K562 (cell line): ENCODE results near the gene COMMD9. TPM values are rescaled to one million over a fixed set of nuclear protein-coding genes. Genes with fewer than 3 reads are reported as not detected.
A peak's percentile ranks its signal among the peaks of the same experiment; 100 is the strongest.

Experiments
- BRD4 ChIP-seq: fragments of 200-600 bp; sonication (generic); IDR thresholded peaks from 2 replicates; pipeline ENCODE4 v1.6.1; 2017; ENCODE audit warnings: inconsistent platforms
- CBFA2T3 ChIP-seq: fragments of 450-650 bp; IDR thresholded peaks from 2 replicates; pipeline ENCODE4 v1.6.1; 2017
- COPS2 ChIP-seq: fragments of 450-650 bp; conservative IDR thresholded peaks from 2 replicates; pipeline ENCODE4 v1.6.1; 2016; ENCODE audit warnings: mild to moderate bottlenecking, moderate library complexity
- ELF2 ChIP-seq: fragments of 250-450 bp; sonication (Bioruptor Pico); IDR thresholded peaks from 2 replicates; pipeline ENCODE4 v1.5.0; 2021; ENCODE audit warnings: mild to moderate bottlenecking
- POLR2A ChIP-seq: fragments of 450-650 bp; conservative IDR thresholded peaks from 2 replicates; pipeline ENCODE4 v1.6.1; 2016
- ZFP1 ChIP-seq: fragments of 450-650 bp; formaldehyde crosslinking; IDR thresholded peaks from 2 replicates; pipeline ENCODE4 v1.4.0; 2020; ENCODE audit warnings: mild to moderate bottlenecking, mixed read lengths
- ZNF143 ChIP-seq: sonication (generic); formaldehyde crosslinking; IDR thresholded peaks from 2 replicates; pipeline ENCODE4 v1.9.0; 2022; ENCODE audit warnings: mild to moderate bottlenecking, missing genetic modification reagents
- ZNF318 ChIP-seq, 2 experiments: fragments of 450-650 bp; IDR thresholded peaks; 2 replicates each; pipeline ENCODE4 v1.6.1; 2016; ENCODE audit warnings: mild to moderate bottlenecking in 2 of 2, borderline replicate concordance in 1 of 2, low read depth in 1 of 2, moderate library complexity in 1 of 2
- polyA plus RNA-seq, 8 experiments: library from polyadenylated mRNA; depleted of rRNA in 4 of 8; stranded (reverse) in 5 of 8; unstranded in 3 of 8; fragments of >200 nt; fragmentation: Nextera tagmentation in 2 of 8; fragmentation: Illumina TruSeq in 1 of 8; extraction: Ambion mirVana in 2 of 8; extraction: Trizol in 1 of 8; gene quantifications; 2 replicates each; pipeline versions ENCODE4 v1.2.1 to v1.2.3, GENCODE V29; 2011 to 2014; ENCODE audit warnings: inconsistent platforms in 1 of 8, missing spikeins in 1 of 8
- total RNA-seq, 7 experiments: library from RNA; depleted of rRNA in 6 of 7; stranded (reverse); fragments of >200 nt in 6 of 7; fragmentation: Illumina TruSeq in 2 of 7; extraction: Trizol in 2 of 7; gene quantifications; 2 replicates each; pipeline versions ENCODE4 v1.2.1 to v1.2.3, GENCODE V29; 2011 to 2021; ENCODE audit warnings: low replicate concordance in 1 of 7
- TF ChIP-seq, protein P1 (sequence below): fragments of 450-650 bp; IDR thresholded peaks from 2 replicates; pipeline ENCODE4 v1.6.1; 2016; ENCODE audit warnings: mild to moderate bottlenecking, moderate library complexity

The COMMD9 gene
- total and polyA plus RNA-seq, 9 of the 15 experiments (the other 6 are each of a cell fraction or from before 2014, with no cell fraction given) = 27.3 to 121 (median 48.0) TPM

GRCh38 chr11:36289226-36289852 is at the start of gene COMMD9 (continued):
- TF ChIP-seq, protein P1, sequence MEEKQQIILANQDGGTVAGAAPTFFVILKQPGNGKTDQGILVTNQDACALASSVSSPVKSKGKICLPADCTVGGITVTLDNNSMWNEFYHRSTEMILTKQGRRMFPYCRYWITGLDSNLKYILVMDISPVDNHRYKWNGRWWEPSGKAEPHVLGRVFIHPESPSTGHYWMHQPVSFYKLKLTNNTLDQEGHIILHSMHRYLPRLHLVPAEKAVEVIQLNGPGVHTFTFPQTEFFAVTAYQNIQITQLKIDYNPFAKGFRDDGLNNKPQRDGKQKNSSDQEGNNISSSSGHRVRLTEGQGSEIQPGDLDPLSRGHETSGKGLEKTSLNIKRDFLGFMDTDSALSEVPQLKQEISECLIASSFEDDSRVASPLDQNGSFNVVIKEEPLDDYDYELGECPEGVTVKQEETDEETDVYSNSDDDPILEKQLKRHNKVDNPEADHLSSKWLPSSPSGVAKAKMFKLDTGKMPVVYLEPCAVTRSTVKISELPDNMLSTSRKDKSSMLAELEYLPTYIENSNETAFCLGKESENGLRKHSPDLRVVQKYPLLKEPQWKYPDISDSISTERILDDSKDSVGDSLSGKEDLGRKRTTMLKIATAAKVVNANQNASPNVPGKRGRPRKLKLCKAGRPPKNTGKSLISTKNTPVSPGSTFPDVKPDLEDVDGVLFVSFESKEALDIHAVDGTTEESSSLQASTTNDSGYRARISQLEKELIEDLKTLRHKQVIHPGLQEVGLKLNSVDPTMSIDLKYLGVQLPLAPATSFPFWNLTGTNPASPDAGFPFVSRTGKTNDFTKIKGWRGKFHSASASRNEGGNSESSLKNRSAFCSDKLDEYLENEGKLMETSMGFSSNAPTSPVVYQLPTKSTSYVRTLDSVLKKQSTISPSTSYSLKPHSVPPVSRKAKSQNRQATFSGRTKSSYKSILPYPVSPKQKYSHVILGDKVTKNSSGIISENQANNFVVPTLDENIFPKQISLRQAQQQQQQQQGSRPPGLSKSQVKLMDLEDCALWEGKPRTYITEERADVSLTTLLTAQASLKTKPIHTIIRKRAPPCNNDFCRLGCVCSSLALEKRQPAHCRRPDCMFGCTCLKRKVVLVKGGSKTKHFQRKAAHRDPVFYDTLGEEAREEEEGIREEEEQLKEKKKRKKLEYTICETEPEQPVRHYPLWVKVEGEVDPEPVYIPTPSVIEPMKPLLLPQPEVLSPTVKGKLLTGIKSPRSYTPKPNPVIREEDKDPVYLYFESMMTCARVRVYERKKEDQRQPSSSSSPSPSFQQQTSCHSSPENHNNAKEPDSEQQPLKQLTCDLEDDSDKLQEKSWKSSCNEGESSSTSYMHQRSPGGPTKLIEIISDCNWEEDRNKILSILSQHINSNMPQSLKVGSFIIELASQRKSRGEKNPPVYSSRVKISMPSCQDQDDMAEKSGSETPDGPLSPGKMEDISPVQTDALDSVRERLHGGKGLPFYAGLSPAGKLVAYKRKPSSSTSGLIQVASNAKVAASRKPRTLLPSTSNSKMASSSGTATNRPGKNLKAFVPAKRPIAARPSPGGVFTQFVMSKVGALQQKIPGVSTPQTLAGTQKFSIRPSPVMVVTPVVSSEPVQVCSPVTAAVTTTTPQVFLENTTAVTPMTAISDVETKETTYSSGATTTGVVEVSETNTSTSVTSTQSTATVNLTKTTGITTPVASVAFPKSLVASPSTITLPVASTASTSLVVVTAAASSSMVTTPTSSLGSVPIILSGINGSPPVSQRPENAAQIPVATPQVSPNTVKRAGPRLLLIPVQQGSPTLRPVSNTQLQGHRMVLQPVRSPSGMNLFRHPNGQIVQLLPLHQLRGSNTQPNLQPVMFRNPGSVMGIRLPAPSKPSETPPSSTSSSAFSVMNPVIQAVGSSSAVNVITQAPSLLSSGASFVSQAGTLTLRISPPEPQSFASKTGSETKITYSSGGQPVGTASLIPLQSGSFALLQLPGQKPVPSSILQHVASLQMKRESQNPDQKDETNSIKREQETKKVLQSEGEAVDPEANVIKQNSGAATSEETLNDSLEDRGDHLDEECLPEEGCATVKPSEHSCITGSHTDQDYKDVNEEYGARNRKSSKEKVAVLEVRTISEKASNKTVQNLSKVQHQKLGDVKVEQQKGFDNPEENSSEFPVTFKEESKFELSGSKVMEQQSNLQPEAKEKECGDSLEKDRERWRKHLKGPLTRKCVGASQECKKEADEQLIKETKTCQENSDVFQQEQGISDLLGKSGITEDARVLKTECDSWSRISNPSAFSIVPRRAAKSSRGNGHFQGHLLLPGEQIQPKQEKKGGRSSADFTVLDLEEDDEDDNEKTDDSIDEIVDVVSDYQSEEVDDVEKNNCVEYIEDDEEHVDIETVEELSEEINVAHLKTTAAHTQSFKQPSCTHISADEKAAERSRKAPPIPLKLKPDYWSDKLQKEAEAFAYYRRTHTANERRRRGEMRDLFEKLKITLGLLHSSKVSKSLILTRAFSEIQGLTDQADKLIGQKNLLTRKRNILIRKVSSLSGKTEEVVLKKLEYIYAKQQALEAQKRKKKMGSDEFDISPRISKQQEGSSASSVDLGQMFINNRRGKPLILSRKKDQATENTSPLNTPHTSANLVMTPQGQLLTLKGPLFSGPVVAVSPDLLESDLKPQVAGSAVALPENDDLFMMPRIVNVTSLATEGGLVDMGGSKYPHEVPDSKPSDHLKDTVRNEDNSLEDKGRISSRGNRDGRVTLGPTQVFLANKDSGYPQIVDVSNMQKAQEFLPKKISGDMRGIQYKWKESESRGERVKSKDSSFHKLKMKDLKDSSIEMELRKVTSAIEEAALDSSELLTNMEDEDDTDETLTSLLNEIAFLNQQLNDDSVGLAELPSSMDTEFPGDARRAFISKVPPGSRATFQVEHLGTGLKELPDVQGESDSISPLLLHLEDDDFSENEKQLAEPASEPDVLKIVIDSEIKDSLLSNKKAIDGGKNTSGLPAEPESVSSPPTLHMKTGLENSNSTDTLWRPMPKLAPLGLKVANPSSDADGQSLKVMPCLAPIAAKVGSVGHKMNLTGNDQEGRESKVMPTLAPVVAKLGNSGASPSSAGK = peak; percentile 44; the same call in 1 of the 2 replicates
- TF ChIP-seq COPS2 = no peak
- no peak for TF ChIP-seq CBFA2T3
- TF ChIP-seq ZFP1 (CRISPR knock-in tag) = no peak
- TF ChIP-seq ELF2 (CRISPR knock-in tag) = no peak; the same call in 1 of the 2 replicates
- TF ChIP-seq POLR2A = peak; percentile 78
- TF ChIP-seq ZNF318 (IDR thresholded peaks at IDR 0.05; ENCODE audit: borderline replicate concordance in 1 of 2, low read depth in 1 of 2) = no peak
- TF ChIP-seq BRD4 = no peak
- TF ChIP-seq ZNF143 = peak; percentile 98
